OCI-LY1 (cell line): ENCODE data around the gene CPNE8.

Experiments used
- CTCF ChIP-seq: fragments of 200-600 bp; sonication (generic), shearing (Covaris generic); IDR thresholded peaks from 2 replicates; pipeline ENCODE4 v1.5.1; 2017; ENCODE audit warnings: mild to moderate bottlenecking, antibody characterized with exemption, low read length, moderate library complexity, mixed read lengths
- EZH2 ChIP-seq: fragments of 200-600 bp; sonication (generic), shearing (Covaris generic); IDR thresholded peaks from 2 replicates; pipeline ENCODE4 v1.8.0; 2017; ENCODE audit warnings: borderline replicate concordance, mixed run types, mild to moderate bottlenecking, antibody characterized with exemption, low read length, moderate library complexity, mixed read lengths

GRCh38 chr12:38926501-38926900, 21.1 kb upstream of the CPNE8 start:
- no peak for TF ChIP-seq CTCF
- no peak for TF ChIP-seq EZH2
